GM12864 (cell line): ENCODE data around the gene STK33.

ENCODE experiments used
- DNase-seq: peaks from one replicate; pipeline ENCODE4 v3.0.0-alpha.2; 2011; ENCODE audit warnings: low read depth
- H3K4me3 ChIP-seq: 2 replicates; pipeline ENCODE4 v1.5.1; 2011; ENCODE audit warnings: mild to moderate bottlenecking, low read depth, low read length, control low read depth
- TF ChIP-seq, protein P1 (sequence below): IDR thresholded peaks from 2 replicates; pipeline ENCODE4 v1.5.1; 2011; ENCODE audit warnings: low read depth, mild to moderate bottlenecking, moderate library complexity, low read length, control low read depth, inconsistent platforms; ENCODE audit errors: missing control alignments

The STK33 gene

DNA sequence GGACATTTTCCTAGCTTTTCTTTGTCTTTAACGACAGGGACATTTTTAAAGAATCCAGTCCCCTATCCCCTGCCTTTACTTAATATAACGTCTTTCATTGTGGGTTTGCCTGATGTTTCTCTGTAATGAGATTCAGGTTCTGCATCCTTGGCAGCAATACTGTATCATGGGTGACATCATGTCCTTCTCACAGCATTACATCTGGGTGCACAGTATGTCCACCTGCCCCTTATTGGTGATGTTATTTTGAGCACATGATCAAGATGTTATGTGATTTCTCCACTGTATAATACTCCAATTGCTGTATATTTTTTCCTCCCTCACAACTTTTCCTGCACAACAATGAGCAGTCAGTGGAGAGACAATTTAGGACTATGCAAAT, 9.7 kb upstream of the STK33 start:
- no peak overlapping the region for H3K4me3 ChIP-seq
- DNase-seq: no peak
- TF ChIP-seq, protein P1, sequence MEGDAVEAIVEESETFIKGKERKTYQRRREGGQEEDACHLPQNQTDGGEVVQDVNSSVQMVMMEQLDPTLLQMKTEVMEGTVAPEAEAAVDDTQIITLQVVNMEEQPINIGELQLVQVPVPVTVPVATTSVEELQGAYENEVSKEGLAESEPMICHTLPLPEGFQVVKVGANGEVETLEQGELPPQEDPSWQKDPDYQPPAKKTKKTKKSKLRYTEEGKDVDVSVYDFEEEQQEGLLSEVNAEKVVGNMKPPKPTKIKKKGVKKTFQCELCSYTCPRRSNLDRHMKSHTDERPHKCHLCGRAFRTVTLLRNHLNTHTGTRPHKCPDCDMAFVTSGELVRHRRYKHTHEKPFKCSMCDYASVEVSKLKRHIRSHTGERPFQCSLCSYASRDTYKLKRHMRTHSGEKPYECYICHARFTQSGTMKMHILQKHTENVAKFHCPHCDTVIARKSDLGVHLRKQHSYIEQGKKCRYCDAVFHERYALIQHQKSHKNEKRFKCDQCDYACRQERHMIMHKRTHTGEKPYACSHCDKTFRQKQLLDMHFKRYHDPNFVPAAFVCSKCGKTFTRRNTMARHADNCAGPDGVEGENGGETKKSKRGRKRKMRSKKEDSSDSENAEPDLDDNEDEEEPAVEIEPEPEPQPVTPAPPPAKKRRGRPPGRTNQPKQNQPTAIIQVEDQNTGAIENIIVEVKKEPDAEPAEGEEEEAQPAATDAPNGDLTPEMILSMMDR: no peak

DNA sequence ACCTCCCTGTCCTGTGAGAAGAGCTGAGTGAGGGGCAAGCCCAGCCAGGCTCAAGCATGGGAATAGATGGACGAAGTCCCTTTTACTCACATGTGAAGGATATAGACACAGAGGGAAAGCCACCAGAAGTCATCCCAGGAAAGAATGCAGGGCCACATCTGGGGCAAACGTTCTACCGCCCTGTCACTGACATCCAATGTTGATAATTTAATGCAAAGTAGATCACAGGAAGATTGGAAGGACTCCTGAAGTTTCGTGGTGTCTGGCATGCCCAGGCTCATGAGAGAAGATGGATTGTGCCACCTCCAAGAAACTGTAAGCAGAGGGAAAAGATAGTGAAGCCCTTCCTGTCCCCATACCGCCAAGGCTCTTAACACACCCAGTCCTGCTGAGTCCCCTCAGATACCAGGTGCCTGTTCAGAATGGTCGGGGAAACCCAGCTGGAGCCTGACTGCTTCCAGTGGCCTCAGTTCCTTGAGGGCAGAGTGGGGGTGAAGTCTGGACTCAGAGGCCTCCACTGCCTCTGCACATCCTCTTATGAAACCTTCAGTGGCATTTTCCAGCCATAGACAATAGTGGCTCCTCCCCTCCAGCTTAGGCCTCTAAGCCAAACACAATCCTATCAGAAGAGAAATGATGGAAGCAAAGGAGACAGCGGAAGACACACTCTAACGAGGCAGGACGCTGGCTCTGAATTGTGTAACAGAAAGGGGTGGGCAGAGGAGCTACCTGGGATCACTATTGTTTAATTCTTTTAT, 7.5 kb upstream of the STK33 start:
- TF ChIP-seq, protein P1: no peak
- DNase-seq: no peak
- H3K4me3 ChIP-seq: no peak overlapping the region

DNA sequence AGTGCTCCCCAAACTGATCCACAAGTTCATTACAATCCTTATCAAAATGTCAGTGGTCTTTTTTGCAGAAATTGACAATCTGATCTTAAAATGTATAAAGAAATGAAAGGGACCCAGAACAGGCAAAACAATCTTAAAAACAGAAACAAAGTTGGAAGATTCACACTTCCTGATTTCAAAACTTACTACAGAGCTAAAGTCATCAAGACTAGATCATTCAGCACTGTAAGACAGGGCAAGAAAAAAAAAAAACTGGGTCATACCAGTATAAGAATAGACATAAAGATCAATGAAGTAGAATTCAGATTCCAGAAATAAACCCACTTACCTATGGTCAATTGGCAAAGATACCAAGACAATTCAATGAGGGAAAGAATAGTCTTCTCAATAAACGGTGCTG, 4.5 kb upstream of the STK33 start:
- no peak overlapping the region for H3K4me3 ChIP-seq
- DNase-seq: no peak
- TF ChIP-seq, protein P1: no peak

DNA sequence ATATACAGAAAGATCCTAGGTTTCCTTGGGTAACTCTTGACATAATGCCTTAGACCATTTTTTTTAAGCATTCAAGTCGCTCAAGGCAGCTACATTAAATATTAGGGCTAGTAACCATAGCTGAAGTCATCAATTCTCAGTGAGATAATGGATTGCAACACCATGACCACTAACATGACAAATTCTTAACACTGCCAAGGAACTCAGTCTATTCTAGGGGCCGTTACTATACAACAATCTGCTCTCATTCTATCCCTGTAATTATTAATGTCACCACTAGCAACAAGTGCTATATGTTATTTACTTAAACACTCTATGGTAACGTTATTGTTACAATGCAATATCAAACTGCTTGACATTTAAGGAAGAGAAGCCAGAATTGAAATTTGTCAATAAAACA, 3.2 kb upstream of the STK33 start:
- no peak for DNase-seq
- TF ChIP-seq, protein P1: no peak
- no peak overlapping the region for H3K4me3 ChIP-seq

DNA sequence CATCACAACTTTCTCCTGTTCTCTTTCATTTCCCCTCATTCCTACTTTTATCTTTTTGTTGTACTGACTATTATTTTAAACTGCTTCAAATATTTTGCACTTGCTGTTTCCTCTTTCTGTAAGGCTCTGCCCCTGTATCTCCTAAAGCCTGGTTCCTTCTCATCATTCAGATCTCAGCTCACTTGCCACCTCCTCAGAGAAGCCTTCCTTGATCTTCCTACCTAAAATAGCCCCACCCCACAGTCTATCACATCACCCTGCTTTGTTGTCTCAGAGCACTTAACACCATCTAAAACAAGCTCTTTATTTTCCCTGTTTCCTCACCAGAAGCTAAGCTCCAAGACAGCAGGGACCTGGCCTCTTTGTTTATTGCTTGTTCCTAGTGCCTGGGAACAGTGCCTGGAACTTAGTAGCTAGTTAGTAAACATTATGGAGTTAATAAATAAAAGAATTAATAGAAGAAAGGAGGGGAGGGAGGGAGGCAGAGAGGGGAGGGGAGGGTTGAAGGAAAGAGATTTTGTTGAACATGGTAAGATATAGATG, 2.5 kb upstream of the STK33 start:
- H3K4me3 ChIP-seq: no peak overlapping the region
- DNase-seq: no peak
- TF ChIP-seq, protein P1: no peak

DNA sequence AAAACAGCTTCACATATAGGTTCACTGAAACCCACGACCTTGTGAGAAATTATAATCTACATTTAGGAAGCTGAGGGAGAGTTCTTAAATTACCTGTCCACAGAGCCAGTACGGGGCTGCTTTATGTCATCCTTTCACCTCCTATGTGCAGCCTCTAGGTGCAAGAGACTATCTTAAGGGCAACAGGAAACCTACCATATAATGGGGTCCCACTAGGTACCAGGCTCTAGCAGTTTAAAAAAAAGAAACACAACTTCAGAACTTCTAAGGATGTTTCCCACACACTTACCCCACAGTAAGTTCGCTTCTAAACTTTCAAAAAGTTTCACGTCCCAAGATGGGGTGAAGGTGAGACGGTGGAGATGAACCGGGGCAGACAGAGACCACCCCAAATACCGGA, 573 bp downstream of the STK33 start:
- TF ChIP-seq, protein P1: no peak
- H3K4me3 ChIP-seq: peak overlapping the region; percentile 79
- DNase-seq: no peak

DNA sequence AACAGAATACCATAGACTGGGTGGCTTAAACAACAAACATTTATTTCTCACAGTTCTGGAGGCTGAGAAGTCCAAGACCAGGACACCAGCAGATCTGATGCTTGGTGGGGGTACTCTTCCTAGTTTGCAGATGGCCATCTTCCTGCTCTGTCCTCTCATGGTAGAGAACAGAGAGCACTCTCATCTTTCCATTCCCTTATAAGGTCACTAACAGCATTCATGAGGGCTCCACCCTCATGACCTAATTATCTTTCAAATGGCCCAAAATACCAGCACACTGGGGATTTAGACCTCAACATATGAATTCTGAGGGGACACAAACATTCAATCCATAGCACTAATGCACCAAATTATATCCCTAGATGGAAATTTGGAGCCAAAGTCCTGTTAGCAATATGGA, 6.1 kb downstream of the STK33 start:
- TF ChIP-seq, protein P1: no peak
- H3K4me3 ChIP-seq: no peak overlapping the region
- no peak for DNase-seq
